NCI-H69 (cell line): ENCODE measurements around the gene CDH13.

Experiments
- DNase-seq: peaks from one replicate; lab custom pipeline; 2025; lab: John Stamatoyannopoulos, UW

The CDH13 gene

GRCh38 chr16:82954224-82954929 lies 327.6 kb downstream of the CDH13 start:
- no peak for DNase-seq

- no peak for DNase-seq
These were observed 329.1 kb downstream of the CDH13 start for GRCh38 chr16:82955741-82956348.

- DNase-seq: no peak
These were observed 330.4 kb downstream of the CDH13 start for GRCh38 chr16:82957212-82957611.

GRCh38 chr16:82960918-82961317 lies 334.1 kb downstream of the CDH13 start:
- no peak for DNase-seq

- DNase-seq: no peak
These were observed 336.9 kb downstream of the CDH13 start for GRCh38 chr16:82963653-82964052.

GRCh38 chr16:82965808-82966207 lies 339.0 kb downstream of the CDH13 start:
- no peak for DNase-seq

GRCh38 chr16:82967424-82967823 lies 340.7 kb downstream of the CDH13 start:
- no peak for DNase-seq

GRCh38 chr16:82971126-82971525 lies 344.4 kb downstream of the CDH13 start:
- no peak for DNase-seq

GRCh38 chr16:82972331-82972919 lies 345.7 kb downstream of the CDH13 start:
- DNase-seq: no peak

- no peak for DNase-seq
These were observed 352.8 kb downstream of the CDH13 start for GRCh38 chr16:82979406-82980111.

- no peak for DNase-seq
These were observed 354.0 kb downstream of the CDH13 start for GRCh38 chr16:82980810-82981209.

GRCh38 chr16:82987767-82988166 lies 361.0 kb downstream of the CDH13 start:
- DNase-seq: no peak

GRCh38 chr16:82990155-82990554 lies 363.4 kb downstream of the CDH13 start:
- DNase-seq: no peak

- no peak for DNase-seq
These were observed 364.6 kb downstream of the CDH13 start for GRCh38 chr16:82991410-82991809.

- DNase-seq: no peak
These were observed 365.4 kb downstream of the CDH13 start for GRCh38 chr16:82991966-82992675.

- DNase-seq: no peak
These were observed 366.0 kb downstream of the CDH13 start for GRCh38 chr16:82992786-82993185.

GRCh38 chr16:82993415-82993814 lies 366.6 kb downstream of the CDH13 start:
- DNase-seq: no peak

GRCh38 chr16:82993926-82994325 lies 367.2 kb downstream of the CDH13 start:
- DNase-seq: peak; percentile 55

GRCh38 chr16:82995286-82995923 lies 368.6 kb downstream of the CDH13 start:
- DNase-seq: no peak

GRCh38 chr16:82995924-82996441 lies 369.2 kb downstream of the CDH13 start:
- DNase-seq: peak; percentile 78

GRCh38 chr16:82996814-82997213 lies 370.0 kb downstream of the CDH13 start:
- DNase-seq: no peak
